SIG-M5 (cell line): Measurements from ENCODE around the gene VPS41.
"Not testable (repeated sequence)": the region's sequence is repeated elsewhere in the genome, so short reads cannot be mapped to it uniquely, and the experiment has no call there.

Experiments used
- DNase-seq: peaks from one replicate; lab custom pipeline; 2025; lab: John Stamatoyannopoulos, UW

VPS41 gene

GRCh38 chr7:38855386-38855785 lies 53.6 kb downstream of the VPS41 start:
- no peak for DNase-seq

- DNase-seq, result not testable (repeated sequence)
Measured at GRCh38 chr7:38854947-38855346, 54.0 kb downstream of the VPS41 start.

- no peak for DNase-seq
Measured at GRCh38 chr7:38851321-38851720, 57.7 kb downstream of the VPS41 start.

GRCh38 chr7:38846280-38846679 lies 62.7 kb downstream of the VPS41 start:
- no peak for DNase-seq

- no peak for DNase-seq
Measured at GRCh38 chr7:38844952-38845563, 63.9 kb downstream of the VPS41 start.

GRCh38 chr7:38842746-38843145 lies 66.2 kb downstream of the VPS41 start:
- DNase-seq, result no peak

- DNase-seq, result no peak
Measured at GRCh38 chr7:38840736-38841460, 68.1 kb downstream of the VPS41 start.

GRCh38 chr7:38839851-38840250 lies 69.1 kb downstream of the VPS41 start:
- DNase-seq, result no peak

- DNase-seq, result no peak
Measured at GRCh38 chr7:38838725-38839385, 70.1 kb downstream of the VPS41 start.

- no peak for DNase-seq
Measured at GRCh38 chr7:38834357-38834756, 74.6 kb downstream of the VPS41 start.

GRCh38 chr7:38833329-38833728 lies 75.7 kb downstream of the VPS41 start:
- no peak for DNase-seq

- no peak for DNase-seq
Measured at GRCh38 chr7:38831259-38831996, 77.6 kb downstream of the VPS41 start.

GRCh38 chr7:38830826-38831225 lies 78.2 kb downstream of the VPS41 start:
- no peak for DNase-seq

GRCh38 chr7:38829488-38830165 lies 79.4 kb downstream of the VPS41 start:
- no peak for DNase-seq

- DNase-seq, result no peak
Measured at GRCh38 chr7:38828026-38828425, 81.0 kb downstream of the VPS41 start.

GRCh38 chr7:38825721-38826440 lies 83.1 kb downstream of the VPS41 start:
- no peak for DNase-seq

GRCh38 chr7:38824948-38825347 lies 84.0 kb downstream of the VPS41 start:
- no peak for DNase-seq

GRCh38 chr7:38822549-38822948 lies 86.4 kb downstream of the VPS41 start:
- DNase-seq, result no peak

GRCh38 chr7:38820571-38820970 lies 88.4 kb downstream of the VPS41 start:
- DNase-seq, result no peak

- no peak for DNase-seq
Measured at GRCh38 chr7:38819463-38819862, 89.5 kb downstream of the VPS41 start.

- no peak for DNase-seq
Measured at GRCh38 chr7:38817526-38817925, 91.5 kb downstream of the VPS41 start.
